Ascending aorta (tissue), 2 donors: Measurements from ENCODE around the gene PPARA. TPM values are rescaled to one million over a fixed set of nuclear protein-coding genes. Genes with fewer than 3 reads are reported as not detected.

Source experiments
- DNase-seq, 2 donors: peaks; one replicate each; pipeline ENCODE4 v3.0.0-alpha.2; 2019; ENCODE audit warnings: low spot score in 2 of 2
- H3K27ac ChIP-seq, 2 donors: fragments of 200-600 bp; sonication (generic); one replicate each; pipeline ENCODE4 v1.5.1; 2016 to 2017; ENCODE audit warnings: mild to moderate bottlenecking in 1 of 2
- H3K27me3 ChIP-seq: fragments of 200-600 bp; sonication (generic); one replicate; pipeline ENCODE4 v1.5.1; 2017
- H3K36me3 ChIP-seq, 2 donors: fragments of 200-600 bp; sonication (generic); one replicate each; pipeline ENCODE4 v1.5.1; 2016
- H3K4me1 ChIP-seq, 2 donors: fragments of 200-600 bp; sonication (generic); one replicate each; pipeline ENCODE4 v1.5.1; 2016 to 2017; ENCODE audit warnings: mild to moderate bottlenecking in 1 of 2
- H3K4me3 ChIP-seq, 2 donors: fragments of 200-600 bp; sonication (generic); one replicate each; pipeline ENCODE4 v1.5.1; 2016 to 2017; ENCODE audit warnings: mild to moderate bottlenecking in 1 of 2
- H3K9me3 ChIP-seq, 2 donors: fragments of 200-600 bp; sonication (generic); one replicate each; pipeline ENCODE4 v1.5.1; 2016
- CTCF ChIP-seq, 3 experiments: fragments of 200-600 bp in 2 of 3; fragments of 450-650 bp in 1 of 3; sonication (generic) in 2 of 3; IDR thresholded peaks; one replicate each; pipeline ENCODE4 v1.5.1; 2016 to 2019; ENCODE audit warnings: antibody characterized with exemption in 3 of 3, mild to moderate bottlenecking in 1 of 3, moderate library complexity in 1 of 3
- intact Hi-C: fragments of 100-400 bp; cut with DNase I; formaldehyde crosslinking; loops from one replicate; pipeline ENCODE4 v1.15.1; 2023
- total RNA-seq: library from RNA; depleted of rRNA; stranded (reverse); fragments of >200 nt; gene quantifications from one replicate; pipeline ENCODE4 v1.1.0, GENCODE V29; 2016

The PPARA gene
- total RNA-seq, 1 donor from 2014 or later, result 20.1 TPM

GRCh38 chr22:46275455-46276122 lies 125.3 kb downstream of the PPARA start:
- TF ChIP-seq CTCF (IDR thresholded peaks at IDR 0.05), result no peak
- Histone ChIP-seq H3K4me3 (no peak overlapping the region), H3K27me3 (no peaks in the 10 kb centered on the region), H3K9me3 (no peaks in the 10 kb centered on the region), H3K4me1 (no peaks in the 10 kb centered on the region), H3K27ac (no peak overlapping the region), H3K36me3 (peaks cover 62 to 85% of the 10 kb centered on the region in 2 donors)
- DNase-seq, result no peak
- intact Hi-C loops, result no loop called here

- intact Hi-C loops, result no loop called here
- H3K27me3 ChIP-seq, result no peaks in the 10 kb centered on the region
- peaks cover 70 to 93% of the 10 kb centered on the region in 2 donors for H3K36me3 ChIP-seq
Measured at GRCh38 chr22:46276563-46276962, 126.2 kb downstream of the PPARA start.

GRCh38 chr22:46278656-46279645 lies 128.6 kb downstream of the PPARA start:
- Histone ChIP-seq H3K4me3 (no peak overlapping the region), H3K27me3 (no peaks in the 10 kb centered on the region), H3K9me3 (no peaks in the 10 kb centered on the region), H3K4me1 (no peaks in the 10 kb centered on the region), H3K36me3 (peaks cover 71 to 90% of the 10 kb centered on the region in 2 donors), H3K27ac (no peak overlapping the region)
- no peak for TF ChIP-seq CTCF (IDR thresholded peaks at IDR 0.05)
- DNase-seq, result no peak
- intact Hi-C loops, result no loop called here

More at GRCh38 chr22:46276563-46276962, 126.2 kb downstream of the PPARA start:
- DNase-seq, result no peak
- H3K9me3 ChIP-seq, result no peaks in the 10 kb centered on the region
- no peaks in the 10 kb centered on the region for H3K4me1 ChIP-seq
- TF ChIP-seq CTCF (IDR thresholded peaks at IDR 0.05), result no peak
- no peak overlapping the region for H3K4me3 ChIP-seq
- H3K27ac ChIP-seq, result no peak overlapping the region

GRCh38 chr22:46280063-46280817 lies 129.9 kb downstream of the PPARA start:
- Histone ChIP-seq H3K36me3 (peaks cover 72 to 90% of the 10 kb centered on the region in 2 donors), H3K27me3 (no peaks in the 10 kb centered on the region), H3K4me1 (no peaks in the 10 kb centered on the region), H3K4me3 (no peak overlapping the region), H3K9me3 (no peaks in the 10 kb centered on the region), H3K27ac (no peak overlapping the region)
- intact Hi-C loops, result no loop called here
- TF ChIP-seq CTCF (IDR thresholded peaks at IDR 0.05), result no peak
- no peak for DNase-seq

- TF ChIP-seq CTCF (IDR thresholded peaks at IDR 0.05), result no peak
- no peaks in the 10 kb centered on the region for H3K27me3 ChIP-seq
- no peaks in the 10 kb centered on the region for H3K9me3 ChIP-seq
- no peaks in the 10 kb centered on the region for H3K4me1 ChIP-seq
- H3K36me3 ChIP-seq, result peaks cover 73 to 89% of the 10 kb centered on the region in 2 donors
- intact Hi-C loops, result no loop called here
- no peak for DNase-seq
- no peak overlapping the region for H3K4me3 ChIP-seq
- H3K27ac ChIP-seq, result no peak overlapping the region
Measured at GRCh38 chr22:46280999-46281623, 130.8 kb downstream of the PPARA start.
